ENCODE data around the gene KCNK1.

Gene KCNK1

GRCh38 chr1:233695901-233696300 lies 82.0 kb downstream of the KCNK1 start:
- in situ Hi-C loops (cut with HindIII; ENCODE audit: low sequenced_read_pairs): no loop called here

- in situ Hi-C loops (cut with HindIII; ENCODE audit: low sequenced_read_pairs): no loop called here
These were observed 86.4 kb downstream of the KCNK1 start for GRCh38 chr1:233700338-233700737.

GRCh38 chr1:233704170-233704897 lies 90.4 kb downstream of the KCNK1 start:
- in situ Hi-C loops (cut with HindIII; ENCODE audit: low sequenced_read_pairs): no loop called here

GRCh38 chr1:233704898-233705723 lies 91.2 kb downstream of the KCNK1 start:
- in situ Hi-C loops (cut with HindIII; ENCODE audit: low sequenced_read_pairs): no loop called here

GRCh38 chr1:233707153-233707879 lies 93.4 kb downstream of the KCNK1 start:
- in situ Hi-C loops (cut with HindIII; ENCODE audit: low sequenced_read_pairs): no loop called here

GRCh38 chr1:233707880-233708815 lies 94.2 kb downstream of the KCNK1 start:
- in situ Hi-C loops (cut with HindIII; ENCODE audit: low sequenced_read_pairs): no loop called here

GRCh38 chr1:233710031-233710430 lies 96.1 kb downstream of the KCNK1 start:
- in situ Hi-C loops (cut with HindIII; ENCODE audit: low sequenced_read_pairs): no loop called here

GRCh38 chr1:233710507-233710906 lies 96.6 kb downstream of the KCNK1 start:
- in situ Hi-C loops (cut with HindIII; ENCODE audit: low sequenced_read_pairs): no loop called here

GRCh38 chr1:233714631-233715217 lies 100.8 kb downstream of the KCNK1 start:
- in situ Hi-C loops (cut with HindIII; ENCODE audit: low sequenced_read_pairs): no loop called here

GRCh38 chr1:233718057-233718456 lies 104.2 kb downstream of the KCNK1 start:
- in situ Hi-C loops (cut with HindIII; ENCODE audit: low sequenced_read_pairs): no loop called here

GRCh38 chr1:233719655-233720341 lies 105.9 kb downstream of the KCNK1 start:
- in situ Hi-C loops (cut with HindIII; ENCODE audit: low sequenced_read_pairs): no loop called here

- in situ Hi-C loops (cut with HindIII; ENCODE audit: low sequenced_read_pairs): no loop called here
These were observed 107.2 kb downstream of the KCNK1 start for GRCh38 chr1:233721004-233721595.

Measured in DLD1 (cell line).